Smooth muscle cell (in vitro differentiated cells): ENCODE measurements around the gene ATP23. TPM values are rescaled to one million over a fixed set of nuclear protein-coding genes. Genes with fewer than 3 reads are reported as not detected.

ENCODE experiments used
- DNase-seq: peaks from one replicate; lab custom pipeline; 2025; ENCODE audit not compliant: unreplicated experiment; lab: John Stamatoyannopoulos, UW
- H2AFZ ChIP-seq: fragments of 200-600 bp; sonication (generic); 2 replicates; pipeline ENCODE4 v1.6.0; 2016; ENCODE audit warnings: antibody characterized with exemption, low read depth, mild to moderate bottlenecking
- H3F3A ChIP-seq: fragments of 200-600 bp; sonication (generic); 2 replicates; pipeline ENCODE4 v1.6.0; 2017; ENCODE audit warnings: antibody characterized with exemption, low read depth
- H3K27ac ChIP-seq: fragments of 200-600 bp; sonication (generic); 2 replicates; pipeline ENCODE4 v1.5.1; 2016; ENCODE audit warnings: low read depth, mild to moderate bottlenecking
- H3K27me3 ChIP-seq: fragments of 200-600 bp; sonication (generic); 2 replicates; pipeline ENCODE4 v1.6.1; 2016; ENCODE audit warnings: low read depth, mild to moderate bottlenecking
- H3K36me3 ChIP-seq: fragments of 200-600 bp; sonication (generic); 2 replicates; pipeline ENCODE4 v1.5.1; 2016; ENCODE audit warnings: low read depth
- H3K4me1 ChIP-seq: fragments of 200-600 bp; sonication (generic); 2 replicates; pipeline ENCODE4 v1.5.1; 2016; ENCODE audit warnings: low read depth
- H3K4me2 ChIP-seq: fragments of 200-600 bp; sonication (generic); 2 replicates; pipeline ENCODE4 v1.6.0; 2016; ENCODE audit warnings: mild to moderate bottlenecking
- H3K4me3 ChIP-seq: fragments of 200-600 bp; sonication (generic); 2 replicates; pipeline ENCODE4 v1.5.1; 2016; ENCODE audit warnings: mild to moderate bottlenecking
- H3K79me2 ChIP-seq: fragments of 200-600 bp; sonication (generic); 2 replicates; pipeline ENCODE4 v1.6.0; 2016; ENCODE audit warnings: low read depth, mild to moderate bottlenecking
- H3K9ac ChIP-seq: fragments of 200-600 bp; sonication (generic); 2 replicates; pipeline ENCODE4 v1.6.0; 2016; ENCODE audit warnings: low read depth
- H3K9me3 ChIP-seq: fragments of 200-600 bp; sonication (generic); replicated peaks from 2 replicates; pipeline ENCODE4 v1.5.1; 2016; ENCODE audit warnings: low read depth
- H4K20me1 ChIP-seq: fragments of 200-600 bp; sonication (generic); 2 replicates; pipeline ENCODE4 v1.6.0; 2016; ENCODE audit warnings: low read depth
- CTCF ChIP-seq: fragments of 200-600 bp; sonication (generic); IDR thresholded peaks from 2 replicates; pipeline ENCODE4 v1.5.1; 2017; ENCODE audit warnings: borderline replicate concordance, mild to moderate bottlenecking, antibody characterized with exemption; ENCODE audit not compliant: insufficient read depth, poor library complexity, severe bottlenecking
- whole genome bisulfite sequencing: methylation state at CpG from one replicate; pipeline ENCODE4 v1.1.7; 2016; ENCODE audit warnings: low lambda C conversion rate; 5-methylcytosine and 5-hydroxymethylcytosine counted together
- polyA plus RNA-seq: library from polyadenylated mRNA; unstranded; fragments of >200 nt; fragmentation: Nextera tagmentation; extraction: Ambion mirVana; gene quantifications from 2 replicates; pipeline ENCODE4 v1.2.1, GENCODE V29; 2016
- total RNA-seq: library from RNA; depleted of rRNA; stranded (reverse); fragments of >200 nt; gene quantifications from 2 replicates; pipeline ENCODE4 v1.2.3, GENCODE V29; 2014

ATP23 gene
- total and polyA plus RNA-seq, 2 experiments from 2014 or later, result 2.7 to 10.4 TPM

- Histone ChIP-seq H3K27ac (peak overlapping the region; percentile 95), H3K36me3 (no peaks in the 10 kb centered on the region), H3K27me3 (no peaks in the 10 kb centered on the region), H3K79me2 (no peaks in the 10 kb centered on the region), H3K9me3 (no peaks in the 10 kb centered on the region), H3K4me1 (peaks cover 41% of the 10 kb centered on the region), H3K4me3 (peak overlapping the region; percentile 57), H4K20me1 (no peaks in the 10 kb centered on the region), H3F3A (peaks cover 13% of the 10 kb centered on the region), H2AFZ (peak overlapping the region; percentile 90), H3K4me2 (peak overlapping the region; percentile 89), H3K9ac (peak overlapping the region; percentile 81)
- TF ChIP-seq CTCF, result peak; percentile 8
- WGBS, result 2% methylated on average over 39 of the region's 54 CpGs
- DNase-seq, result peak; percentile 56
These were observed 44.7 kb upstream of the ATP23 start for GRCh38 chr12:57896434-57897201.

- peak overlapping the region; percentile 90 for H2AFZ ChIP-seq
- H3K27me3 ChIP-seq, result no peaks in the 10 kb centered on the region
- H3K79me2 ChIP-seq, result no peaks in the 10 kb centered on the region
- no peaks in the 10 kb centered on the region for H3K9me3 ChIP-seq
- no peak for TF ChIP-seq CTCF
- DNase-seq, result no peak
- no peaks in the 10 kb centered on the region for H3K36me3 ChIP-seq
- H3K4me2 ChIP-seq, result peak overlapping the region; percentile 89
- peak overlapping the region; percentile 81 for H3K9ac ChIP-seq
- 53% methylated on average over 10 of the region's 10 CpGs for WGBS
- H3K27ac ChIP-seq, result peak overlapping the region; percentile 95
- H3K4me1 ChIP-seq, result peaks cover 41% of the 10 kb centered on the region
- H3F3A ChIP-seq, result peaks cover 13% of the 10 kb centered on the region
- H3K4me3 ChIP-seq, result peak overlapping the region; percentile 57
- H4K20me1 ChIP-seq, result no peaks in the 10 kb centered on the region
These were observed 43.9 kb upstream of the ATP23 start for GRCh38 chr12:57897286-57897974.

- Histone ChIP-seq H3F3A (peaks cover 13% of the 10 kb centered on the region), H3K36me3 (no peaks in the 10 kb centered on the region), H2AFZ (no peak overlapping the region), H3K4me3 (no peak overlapping the region), H3K4me1 (peaks cover 38% of the 10 kb centered on the region), H3K9ac (no peak overlapping the region), H3K27me3 (no peaks in the 10 kb centered on the region), H3K4me2 (no peak overlapping the region), H3K79me2 (no peaks in the 10 kb centered on the region), H3K27ac (no peak overlapping the region), H4K20me1 (no peaks in the 10 kb centered on the region), H3K9me3 (no peaks in the 10 kb centered on the region)
- no peak for TF ChIP-seq CTCF
- WGBS, result 74% methylated on average over 5 of the region's 5 CpGs
- no peak for DNase-seq
These were observed 42.9 kb upstream of the ATP23 start for GRCh38 chr12:57898308-57898970.
